HEK293T (cell line): ENCODE results near the gene CD79B.

Experiments
- ARNT ChIP-seq: fragments of 450-650 bp; IDR thresholded peaks from 2 replicates; pipeline ENCODE4 v1.6.1; 2017; ENCODE audit warnings: mild to moderate bottlenecking
- BHLHE40 ChIP-seq: fragments of 450-650 bp; IDR thresholded peaks from 2 replicates; pipeline ENCODE4 v1.6.1; 2016; ENCODE audit warnings: mild to moderate bottlenecking, moderate library complexity, borderline replicate concordance
- CTBP1 ChIP-seq: fragments of 450-650 bp; IDR thresholded peaks from 2 replicates; pipeline ENCODE4 v1.6.1; 2016; ENCODE audit warnings: borderline replicate concordance
- ELF4 ChIP-seq: fragments of 450-650 bp; IDR thresholded peaks from 2 replicates; pipeline ENCODE4 v1.6.1; 2017; ENCODE audit warnings: antibody characterized with exemption
- FOXA1 ChIP-seq: fragments of 450-650 bp; IDR thresholded peaks from 2 replicates; pipeline ENCODE4 v1.6.1; 2016; ENCODE audit warnings: mild to moderate bottlenecking
- FOXK2 ChIP-seq: fragments of 450-650 bp; IDR thresholded peaks from 2 replicates; pipeline ENCODE4 v1.6.1; 2016; ENCODE audit warnings: mild to moderate bottlenecking
- FOXM1 ChIP-seq: fragments of 450-650 bp; IDR thresholded peaks from 2 replicates; pipeline ENCODE4 v1.6.1; 2017; ENCODE audit warnings: mild to moderate bottlenecking, borderline replicate concordance
- L3MBTL2 ChIP-seq: fragments of 450-650 bp; conservative IDR thresholded peaks from 2 replicates; pipeline ENCODE4 v1.6.1; 2016; ENCODE audit warnings: mild to moderate bottlenecking
- LEF1 ChIP-seq: fragments of 450-650 bp; IDR thresholded peaks from 2 replicates; pipeline ENCODE4 v1.6.1; 2017; ENCODE audit warnings: mild to moderate bottlenecking, borderline replicate concordance
- SP1 ChIP-seq: fragments of 450-650 bp; IDR thresholded peaks from 2 replicates; pipeline ENCODE4 v1.6.1; 2017
- SUZ12 ChIP-seq: fragments of 450-650 bp; IDR thresholded peaks from 2 replicates; pipeline ENCODE4 v1.6.1; 2016; ENCODE audit warnings: mild to moderate bottlenecking
- TARDBP ChIP-seq: fragments of 450-650 bp; IDR thresholded peaks from 2 replicates; pipeline ENCODE4 v1.6.1; 2016

DNA sequence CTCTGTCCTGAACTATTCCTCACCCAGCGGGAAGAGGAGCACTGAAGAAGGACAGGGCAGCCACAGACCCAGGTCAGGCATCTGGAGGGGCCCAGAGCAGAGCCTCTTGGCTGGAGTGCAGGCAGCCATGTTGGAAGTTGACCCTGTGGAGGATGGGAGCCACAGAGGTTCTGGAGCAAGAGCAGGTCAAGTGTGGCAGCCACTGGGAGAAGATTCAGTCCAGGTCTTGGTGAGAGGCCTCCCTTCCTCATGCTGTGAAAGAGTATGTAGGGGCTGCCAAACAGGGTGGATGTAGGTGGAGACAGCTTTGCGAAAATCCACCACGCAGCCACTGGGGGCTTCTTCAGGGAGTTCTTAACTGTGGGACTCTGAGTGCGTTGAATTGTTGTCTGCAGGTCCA, 590 bp upstream of the CD79B start:
- no peak for TF ChIP-seq CTBP1
- no peak for TF ChIP-seq L3MBTL2
- no peak for TF ChIP-seq SP1
- TF ChIP-seq ELF4, result no peak
- TF ChIP-seq BHLHE40, result no peak
- TF ChIP-seq TARDBP, result no peak
- no peak for TF ChIP-seq FOXK2
- TF ChIP-seq FOXM1, result no peak
- TF ChIP-seq FOXA1, result no peak
- no peak for TF ChIP-seq SUZ12
- TF ChIP-seq LEF1, result no peak
- TF ChIP-seq ARNT, result no peak
